ENCODE results near the gene CDRT15L2.
"Not testable (repeated sequence)": the region's sequence is repeated elsewhere in the genome, so short reads cannot be mapped to it uniquely, and the experiment has no call there.

The CDRT15L2 gene

GRCh38 chr17:20579424-20579823, at the start of gene CDRT15L2:
TSS of gene CDRT15L2 (plus strand) at chr17:20579724. CDS start at chr17:20579744, 20 bp downstream.
- not testable (repeated sequence) for H3K9me3 Mint-ChIP-seq; H3K36me3 Mint-ChIP-seq (ENCODE audit: low read depth); H3K27me3 Mint-ChIP-seq; H3K27ac Mint-ChIP-seq; H3K4me3 Mint-ChIP-seq; DNase-seq; H3K4me1 Mint-ChIP-seq (ENCODE audit: low read depth)

- H3K4me1 Mint-ChIP-seq (ENCODE audit: low read depth); DNase-seq; H3K4me3 Mint-ChIP-seq; H3K27me3 Mint-ChIP-seq; H3K36me3 Mint-ChIP-seq (ENCODE audit: low read depth); H3K27ac Mint-ChIP-seq; H3K9me3 Mint-ChIP-seq: not testable (repeated sequence)
Observed at GRCh38 chr17:20530104-20530503, 49.4 kb upstream of the CDRT15L2 start.

GRCh38 chr17:20532544-20533090, 46.9 kb upstream of the CDRT15L2 start:
- DNase-seq; H3K4me1 Mint-ChIP-seq (ENCODE audit: low read depth); H3K9me3 Mint-ChIP-seq; H3K36me3 Mint-ChIP-seq (ENCODE audit: low read depth); H3K27me3 Mint-ChIP-seq: not testable (repeated sequence)
- peak overlapping the region; percentile 14 for H3K27ac Mint-ChIP-seq
- H3K4me3 Mint-ChIP-seq: peak overlapping the region; percentile 63

DNA sequence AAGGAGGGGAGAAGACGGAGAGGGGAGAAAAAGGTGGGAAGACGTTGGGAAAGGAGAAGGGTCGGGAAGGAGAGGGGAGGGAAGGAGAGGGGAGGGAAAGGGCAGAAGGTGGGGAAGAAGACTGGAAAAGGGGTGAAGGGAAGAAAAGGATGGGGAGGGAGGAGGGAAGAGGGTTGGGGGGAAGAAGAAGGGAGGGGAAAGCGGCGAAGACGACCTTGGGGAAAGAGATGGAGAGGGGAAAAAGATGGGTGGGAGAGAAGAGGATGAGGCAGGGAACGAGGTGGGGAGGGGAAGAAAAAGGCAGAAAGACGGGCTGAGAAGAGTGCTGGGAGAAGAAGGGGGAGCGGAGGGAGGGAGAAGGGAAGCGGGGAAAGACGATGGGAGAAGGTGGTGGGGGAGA, 46.3 kb upstream of the CDRT15L2 start:
- not testable (repeated sequence) for H3K4me1 Mint-ChIP-seq (ENCODE audit: low read depth); H3K36me3 Mint-ChIP-seq (ENCODE audit: low read depth); H3K9me3 Mint-ChIP-seq; H3K27me3 Mint-ChIP-seq; DNase-seq
- Mint-ChIP-seq H3K4me3 (peak overlapping the region; percentile 63), H3K27ac (peak overlapping the region; percentile 14)

DNA sequence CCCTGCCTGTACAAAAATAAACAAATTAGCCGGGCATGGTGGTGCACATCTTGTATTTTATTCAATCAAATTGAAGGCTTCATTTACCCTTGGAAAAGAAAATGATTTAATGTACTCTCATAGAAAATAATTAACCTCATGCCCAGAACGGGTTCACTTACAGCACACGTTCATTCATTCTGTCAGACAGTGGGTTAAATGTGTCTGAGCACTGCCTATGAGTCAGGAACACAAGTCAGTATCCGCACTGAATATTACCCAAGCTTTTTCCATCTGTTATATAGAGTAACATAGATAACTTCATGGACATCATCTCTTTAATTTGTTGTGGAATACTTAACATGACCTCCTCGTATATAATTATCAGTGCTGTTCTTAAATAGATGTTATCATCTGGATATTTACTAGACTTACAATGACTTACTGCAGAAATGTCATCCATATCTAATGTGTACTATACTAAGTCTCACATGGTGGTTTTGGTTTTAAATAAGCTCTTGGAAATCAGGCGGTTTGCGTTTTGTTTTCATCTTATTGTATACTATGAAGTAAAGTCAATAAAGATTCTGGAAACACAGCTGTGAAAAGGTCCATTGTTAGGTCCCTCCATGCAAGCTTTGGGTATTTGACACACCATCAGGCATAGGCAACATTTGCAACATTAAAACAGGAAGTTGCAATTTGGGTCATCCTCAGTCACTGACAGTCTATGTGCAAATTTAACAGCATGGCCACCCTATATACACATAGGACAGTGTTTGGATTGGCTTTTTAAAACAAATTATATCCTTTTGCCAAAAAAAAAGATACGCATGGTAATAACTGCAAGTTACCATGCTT, 44.6 kb upstream of the CDRT15L2 start:
- H3K27ac Mint-ChIP-seq; H3K27me3 Mint-ChIP-seq; H3K36me3 Mint-ChIP-seq (ENCODE audit: low read depth): not testable (repeated sequence)

DNA sequence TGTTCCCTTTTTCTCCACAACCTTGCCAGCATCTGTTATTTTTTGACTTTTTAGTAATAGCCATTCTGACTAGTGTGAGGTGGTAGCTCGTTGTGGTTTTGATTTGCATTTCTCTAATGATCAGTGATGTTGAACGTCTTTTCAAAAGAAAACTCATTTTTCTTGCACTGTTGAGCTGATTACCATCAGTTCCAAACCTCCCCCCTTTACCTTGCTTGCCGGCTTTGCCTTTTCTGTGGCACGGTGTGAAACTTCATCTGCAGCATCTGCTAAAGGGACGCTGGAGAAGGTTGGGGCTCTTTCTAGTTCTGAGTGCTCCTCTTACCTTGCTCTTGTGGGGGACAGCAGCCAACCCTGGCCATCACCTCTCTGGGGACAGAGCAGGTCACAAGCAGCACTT, 39.1 kb upstream of the CDRT15L2 start:
- not testable (repeated sequence) for H3K27ac Mint-ChIP-seq; H3K36me3 Mint-ChIP-seq (ENCODE audit: low read depth); H3K4me1 Mint-ChIP-seq (ENCODE audit: low read depth); H3K27me3 Mint-ChIP-seq; DNase-seq; H3K4me3 Mint-ChIP-seq; H3K9me3 Mint-ChIP-seq

More for the DNA sequence above, 44.6 kb upstream of the CDRT15L2 start:
- H3K4me3 Mint-ChIP-seq; H3K9me3 Mint-ChIP-seq; DNase-seq; H3K4me1 Mint-ChIP-seq (ENCODE audit: low read depth): not testable (repeated sequence)

- not testable (repeated sequence) for H3K4me1 Mint-ChIP-seq (ENCODE audit: low read depth); H3K36me3 Mint-ChIP-seq (ENCODE audit: low read depth); H3K27me3 Mint-ChIP-seq; DNase-seq; H3K27ac Mint-ChIP-seq; H3K9me3 Mint-ChIP-seq; H3K4me3 Mint-ChIP-seq
Observed at GRCh38 chr17:20540865-20541264, 38.7 kb upstream of the CDRT15L2 start.

- not testable (repeated sequence) for H3K36me3 Mint-ChIP-seq (ENCODE audit: low read depth); H3K27ac Mint-ChIP-seq; H3K4me3 Mint-ChIP-seq; H3K27me3 Mint-ChIP-seq; H3K4me1 Mint-ChIP-seq (ENCODE audit: low read depth); DNase-seq; H3K9me3 Mint-ChIP-seq
Observed at GRCh38 chr17:20541853-20542546, 37.5 kb upstream of the CDRT15L2 start.

- H3K27me3 Mint-ChIP-seq; H3K36me3 Mint-ChIP-seq (ENCODE audit: low read depth); H3K9me3 Mint-ChIP-seq; H3K4me1 Mint-ChIP-seq (ENCODE audit: low read depth); H3K27ac Mint-ChIP-seq; DNase-seq; H3K4me3 Mint-ChIP-seq: not testable (repeated sequence)
Observed at GRCh38 chr17:20547923-20548322, 31.6 kb upstream of the CDRT15L2 start.

- not testable (repeated sequence) for H3K4me1 Mint-ChIP-seq (ENCODE audit: low read depth); H3K27me3 Mint-ChIP-seq; H3K36me3 Mint-ChIP-seq (ENCODE audit: low read depth); H3K27ac Mint-ChIP-seq; DNase-seq; H3K4me3 Mint-ChIP-seq; H3K9me3 Mint-ChIP-seq
Observed at GRCh38 chr17:20552920-20553319, 26.6 kb upstream of the CDRT15L2 start.

DNA sequence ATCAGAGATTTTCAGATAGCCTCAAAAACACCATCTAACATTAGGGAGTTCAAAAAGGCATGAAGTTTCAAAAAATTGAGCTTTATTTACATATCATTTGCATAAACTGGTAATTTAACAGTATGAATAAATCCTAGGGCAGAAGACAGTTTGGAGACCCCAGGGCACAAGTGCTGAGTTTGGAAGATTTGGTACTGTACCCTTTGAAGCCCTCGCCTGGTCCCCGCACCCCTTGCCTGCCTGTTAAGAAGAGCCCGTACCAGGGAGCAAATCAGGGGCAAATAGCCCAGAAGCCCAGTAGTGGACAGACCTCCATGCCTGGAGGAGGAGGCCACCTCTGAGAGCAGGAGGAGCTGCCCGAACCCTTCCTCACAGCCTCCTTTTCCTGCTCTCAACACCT, 24.8 kb upstream of the CDRT15L2 start:
- H3K27ac Mint-ChIP-seq; H3K4me1 Mint-ChIP-seq (ENCODE audit: low read depth); H3K36me3 Mint-ChIP-seq (ENCODE audit: low read depth); H3K9me3 Mint-ChIP-seq; H3K27me3 Mint-ChIP-seq; H3K4me3 Mint-ChIP-seq; DNase-seq: not testable (repeated sequence)

DNA sequence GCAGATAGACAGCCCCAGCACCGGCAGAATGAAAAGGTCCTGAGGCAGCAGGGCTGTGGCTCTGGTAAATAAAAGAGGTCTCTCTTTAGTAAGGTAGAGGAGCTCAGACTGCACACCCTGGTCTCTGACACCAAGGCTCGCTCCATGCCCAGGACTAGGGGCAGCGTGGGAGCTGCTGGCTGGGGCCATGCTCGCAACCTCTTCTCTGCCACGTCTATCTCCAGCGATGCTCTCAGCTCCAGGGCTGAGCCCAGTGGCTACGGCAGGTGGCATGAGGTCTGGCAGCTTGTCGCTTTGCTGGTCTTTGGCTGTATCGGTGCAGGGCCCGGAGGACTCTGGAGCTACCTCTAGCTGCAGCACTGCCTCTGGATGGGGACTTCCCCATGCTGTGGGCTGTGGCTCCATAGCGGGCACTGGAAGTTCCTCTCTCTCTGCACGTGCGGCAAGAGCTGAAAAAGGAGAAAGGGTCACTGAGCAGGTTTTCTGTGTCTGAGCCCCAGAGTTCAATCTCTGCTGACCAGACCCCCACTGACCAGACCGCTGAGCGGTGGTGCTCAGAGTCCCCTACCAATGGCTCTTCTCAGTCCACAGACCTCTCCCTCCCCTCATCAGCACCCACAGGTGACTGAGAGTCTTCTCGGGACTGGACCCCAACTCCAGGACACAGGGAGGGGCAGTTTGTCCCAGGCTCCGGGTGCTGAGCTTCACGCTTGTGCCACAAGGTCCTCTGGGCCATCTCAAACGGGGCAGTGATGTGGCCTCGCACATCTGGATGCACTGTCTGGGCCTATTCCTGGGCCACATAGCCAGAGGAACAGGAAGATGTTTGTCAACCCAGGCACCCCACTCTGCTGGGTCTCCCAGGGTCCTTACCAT, 24.2 kb upstream of the CDRT15L2 start:
- not testable (repeated sequence) for H3K9me3 Mint-ChIP-seq, H3K27ac Mint-ChIP-seq

DNA sequence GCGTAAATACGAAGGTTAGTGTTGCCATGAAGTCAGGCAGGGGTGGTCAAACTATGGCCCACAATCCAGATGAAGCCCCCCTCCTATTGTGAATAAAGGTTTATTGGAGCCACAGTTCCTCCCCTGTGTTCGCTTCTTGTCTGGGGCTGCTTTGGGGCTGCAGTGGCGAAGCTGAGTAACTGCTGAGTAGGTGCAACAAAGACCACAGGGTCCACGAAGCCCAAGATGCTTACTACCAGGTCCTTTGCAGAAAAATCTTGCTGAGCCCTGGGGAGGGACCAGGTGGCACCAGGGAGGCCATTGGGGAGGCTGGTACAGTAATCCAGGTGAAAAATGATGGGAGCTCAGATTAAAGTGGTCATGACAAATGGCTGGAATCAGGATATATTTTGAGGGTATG, 21.4 kb upstream of the CDRT15L2 start:
- not testable (repeated sequence) for H3K27ac Mint-ChIP-seq; H3K36me3 Mint-ChIP-seq (ENCODE audit: low read depth); H3K27me3 Mint-ChIP-seq; H3K9me3 Mint-ChIP-seq; H3K4me3 Mint-ChIP-seq; H3K4me1 Mint-ChIP-seq (ENCODE audit: low read depth); DNase-seq

More for the DNA sequence above, 24.2 kb upstream of the CDRT15L2 start:
- H3K27me3 Mint-ChIP-seq; H3K4me1 Mint-ChIP-seq (ENCODE audit: low read depth); H3K4me3 Mint-ChIP-seq; H3K36me3 Mint-ChIP-seq (ENCODE audit: low read depth); DNase-seq: not testable (repeated sequence)

- not testable (repeated sequence) for H3K4me3 Mint-ChIP-seq; H3K27ac Mint-ChIP-seq; DNase-seq; H3K4me1 Mint-ChIP-seq (ENCODE audit: low read depth); H3K27me3 Mint-ChIP-seq; H3K9me3 Mint-ChIP-seq; H3K36me3 Mint-ChIP-seq (ENCODE audit: low read depth)
Observed at GRCh38 chr17:20559018-20559417, 20.5 kb upstream of the CDRT15L2 start.
